C4-2B (cell line): ENCODE data around the gene OSER1.

ENCODE experiments used
- CTCF ChIP-seq: fragments of 450-650 bp; conservative IDR thresholded peaks from 2 replicates; pipeline ENCODE4 v1.5.1; 2017; ENCODE audit warnings: mild to moderate bottlenecking
- ZFX ChIP-seq: fragments of 450-650 bp; IDR thresholded peaks from 2 replicates; pipeline ENCODE4 v1.6.1; 2017

- no peak for TF ChIP-seq CTCF
- no peak for TF ChIP-seq ZFX
These were observed 15.0 kb downstream of the OSER1 start for GRCh38 chr20:44195605-44196004.
